GM18508 (cell line): ENCODE results near the gene RAD51B.
"Not testable (repeated sequence)": the region's sequence is repeated elsewhere in the genome, so short reads cannot be mapped to it uniquely, and the experiment has no call there.

Experiments
- ATAC-seq: cut with Tn5 transposase; IDR thresholded peaks from one replicate; pipeline ENCODE4 v1.9.1; 2021; ENCODE audit warnings: moderate number of reproducible peaks; ENCODE audit not compliant: insufficient read depth, unreplicated experiment

Gene RAD51B

GRCh38 chr14:67819563-67820421 is at the start of gene RAD51B:
RAD51B (plus strand) TSS chr14:67819779.
- ATAC-seq = peak; percentile 31

GRCh38 chr14:67773844-67774377 is 45.7 kb upstream of the RAD51B start:
- no peak for ATAC-seq

- no peak for ATAC-seq
Observed at GRCh38 chr14:67776653-67777322, 42.8 kb upstream of the RAD51B start.

GRCh38 chr14:67778792-67779191 is 40.8 kb upstream of the RAD51B start:
- ATAC-seq = no peak

GRCh38 chr14:67782090-67782489 is 37.5 kb upstream of the RAD51B start:
- no peak for ATAC-seq

GRCh38 chr14:67784244-67784823 is 35.2 kb upstream of the RAD51B start:
- ATAC-seq = no peak

- ATAC-seq = no peak
Observed at GRCh38 chr14:67785270-67786109, 34.1 kb upstream of the RAD51B start.

GRCh38 chr14:67787673-67788072 is 31.9 kb upstream of the RAD51B start:
- no peak for ATAC-seq

- no peak for ATAC-seq
Observed at GRCh38 chr14:67798731-67799130, 20.8 kb upstream of the RAD51B start.

- no peak for ATAC-seq
Observed at GRCh38 chr14:67800743-67801142, 18.8 kb upstream of the RAD51B start.

- no peak for ATAC-seq
Observed at GRCh38 chr14:67806246-67806645, 13.3 kb upstream of the RAD51B start.

- no peak for ATAC-seq
Observed at GRCh38 chr14:67814821-67815220, 4.8 kb upstream of the RAD51B start.

GRCh38 chr14:67815573-67816225 is 3.9 kb upstream of the RAD51B start:
- no peak for ATAC-seq

- ATAC-seq = peak; percentile 57
Observed at GRCh38 chr14:67816326-67817002, 3.1 kb upstream of the RAD51B start, which contains the start of gene ZFYVE26. ZFYVE26 (minus strand) TSS chr14:67816590; CDS start chr14:67815963, 627 bp downstream.

- no peak for ATAC-seq
Observed at GRCh38 chr14:67817750-67818438, 1.7 kb upstream of the RAD51B start.

GRCh38 chr14:67818476-67818875 is 1.1 kb upstream of the RAD51B start:
- not testable (repeated sequence) for ATAC-seq

GRCh38 chr14:67820428-67820971 is 921 bp downstream of the RAD51B start:
- ATAC-seq = no peak

GRCh38 chr14:67821121-67821520 is 1.5 kb downstream of the RAD51B start:
- ATAC-seq = no peak
